HG03378 (cell line): ENCODE results near the gene KAT14.
"Not testable (repeated sequence)": the region's sequence is repeated elsewhere in the genome, so short reads cannot be mapped to it uniquely, and the experiment has no call there.

ENCODE experiments used
- ATAC-seq: cut with Tn5 transposase; IDR thresholded peaks from one replicate; pipeline ENCODE4 v1.9.1; 2021; ENCODE audit warnings: mild to moderate bottlenecking, moderate library complexity; ENCODE audit not compliant: unreplicated experiment

Gene KAT14

DNA sequence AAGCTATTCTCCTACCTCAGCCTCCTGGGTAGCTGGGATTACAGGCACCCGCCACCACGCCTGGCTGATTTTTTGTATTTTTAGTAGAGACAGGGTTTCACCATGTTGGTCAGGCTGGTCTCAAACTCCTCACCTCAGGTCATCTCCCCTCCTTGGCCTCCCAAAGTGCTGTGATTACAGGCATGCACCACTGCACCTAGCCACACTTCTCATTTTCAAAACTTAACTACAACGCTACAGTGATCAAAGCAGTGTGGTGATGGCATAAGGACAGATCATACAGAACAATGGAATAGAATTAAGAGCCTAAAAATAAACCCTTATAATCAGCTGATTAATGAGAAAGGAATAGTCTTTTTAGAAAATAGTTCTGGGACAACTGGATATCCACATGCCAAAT is 66.0 kb downstream of the KAT14 start:
- ATAC-seq, result not testable (repeated sequence)

DNA sequence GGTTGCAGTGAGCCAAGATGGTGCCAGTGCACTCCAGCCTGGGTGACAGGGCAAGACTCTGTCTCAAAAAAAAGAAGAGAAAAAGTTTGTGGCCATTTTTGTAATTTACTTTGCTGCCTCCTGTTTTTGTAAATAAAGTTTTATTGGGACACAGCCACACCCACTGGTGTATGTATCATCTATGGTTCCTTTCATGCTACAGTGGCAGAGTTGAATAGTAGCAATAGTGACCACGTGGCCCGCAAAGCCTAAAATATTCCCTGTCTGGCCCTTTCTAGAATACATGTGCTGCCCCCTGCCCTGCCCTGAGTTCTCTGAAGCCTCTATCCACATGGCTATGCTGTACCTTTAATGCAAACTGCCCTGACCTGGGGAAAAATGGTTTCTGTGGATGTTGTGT is 75.3 kb downstream of the KAT14 start:
- ATAC-seq, result no peak

DNA sequence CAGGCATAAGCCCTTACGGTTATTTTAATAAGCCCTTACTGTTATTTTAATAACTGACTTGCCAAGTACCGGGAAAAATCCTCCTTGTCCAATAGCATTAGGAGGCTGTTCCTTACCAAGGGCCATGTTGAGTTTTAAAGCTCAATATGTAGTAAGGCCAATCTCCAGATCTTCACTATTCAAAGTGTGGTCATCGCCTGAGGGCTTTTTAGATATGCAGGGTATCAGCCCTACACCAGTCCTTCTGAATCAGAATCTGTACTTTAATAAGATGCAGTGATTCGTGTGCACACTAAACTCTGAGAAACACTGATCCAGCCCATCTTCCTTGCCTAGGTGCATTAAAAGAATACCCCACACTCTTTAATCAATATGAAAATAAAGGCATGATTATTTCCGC is 77.9 kb downstream of the KAT14 start:
- ATAC-seq, result no peak

DNA sequence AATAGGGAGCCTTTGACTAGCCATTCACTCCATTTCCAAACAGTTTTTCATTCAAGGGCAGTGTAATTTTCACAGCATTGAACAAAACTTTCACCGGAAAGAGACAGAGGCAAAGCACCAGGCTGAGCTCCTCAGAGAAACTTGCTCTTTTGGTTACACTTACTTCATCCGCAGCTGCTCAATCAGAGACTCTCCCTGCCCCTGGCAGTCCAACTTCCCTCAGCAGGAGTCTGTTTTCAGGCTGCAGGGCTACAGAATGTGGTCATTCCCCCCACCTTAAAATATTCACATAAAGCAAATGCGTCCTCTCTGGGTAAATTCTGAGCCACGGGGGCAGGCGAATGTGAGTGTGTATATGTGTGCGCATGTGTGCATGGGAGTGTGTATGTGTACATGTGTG is 80.6 kb downstream of the KAT14 start:
- ATAC-seq, result no peak

DNA sequence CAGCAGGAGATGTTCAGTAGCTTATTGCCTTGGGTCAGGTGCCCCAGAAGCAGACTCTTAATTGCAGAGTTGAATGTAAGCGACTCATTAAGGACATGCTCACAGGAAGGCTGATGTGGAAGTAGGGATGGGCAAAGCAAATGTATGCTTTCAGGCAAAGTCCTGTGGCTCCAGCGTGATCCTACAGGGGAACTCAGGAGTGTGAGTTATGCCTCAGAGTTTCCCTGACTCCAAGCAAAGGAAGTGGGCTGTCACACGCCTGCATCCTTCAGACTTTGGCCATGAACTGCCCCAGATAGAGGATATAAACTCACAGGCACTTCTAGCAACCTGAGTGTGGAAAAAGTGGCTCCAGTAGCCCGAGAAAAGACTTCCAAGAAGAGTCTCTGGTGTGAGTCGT is 85.7 kb downstream of the KAT14 start:
- ATAC-seq, result no peak

DNA sequence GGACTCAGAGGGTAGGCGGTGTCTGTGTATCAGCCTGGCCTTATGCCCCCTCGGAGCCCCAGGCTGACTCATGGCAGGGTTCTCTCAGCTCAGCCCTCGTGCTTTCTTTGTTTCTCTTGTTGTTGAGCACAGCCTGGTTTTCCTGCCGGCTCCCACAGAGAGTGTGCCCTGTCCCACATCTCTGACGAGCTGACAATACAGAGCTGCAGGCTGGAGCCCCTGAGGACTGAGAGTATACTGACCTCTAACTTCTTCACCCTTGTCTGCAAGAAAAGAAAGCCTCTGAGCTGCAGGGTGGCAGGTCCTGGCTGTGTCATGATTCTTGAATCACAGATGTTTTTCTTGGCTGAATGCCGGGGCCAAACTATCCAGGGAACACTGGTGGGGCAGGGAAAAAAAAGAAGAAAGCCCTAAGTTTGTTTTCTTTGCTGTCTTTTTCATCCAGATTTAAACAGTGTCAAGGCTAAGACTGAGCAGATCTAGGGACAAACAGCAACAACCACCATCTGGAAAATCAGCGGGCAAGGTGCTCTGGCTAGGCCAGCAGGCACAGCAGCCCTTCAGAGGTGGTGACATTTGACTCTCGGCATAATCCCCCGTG is 87.4 kb downstream of the KAT14 start:
- no peak for ATAC-seq

DNA sequence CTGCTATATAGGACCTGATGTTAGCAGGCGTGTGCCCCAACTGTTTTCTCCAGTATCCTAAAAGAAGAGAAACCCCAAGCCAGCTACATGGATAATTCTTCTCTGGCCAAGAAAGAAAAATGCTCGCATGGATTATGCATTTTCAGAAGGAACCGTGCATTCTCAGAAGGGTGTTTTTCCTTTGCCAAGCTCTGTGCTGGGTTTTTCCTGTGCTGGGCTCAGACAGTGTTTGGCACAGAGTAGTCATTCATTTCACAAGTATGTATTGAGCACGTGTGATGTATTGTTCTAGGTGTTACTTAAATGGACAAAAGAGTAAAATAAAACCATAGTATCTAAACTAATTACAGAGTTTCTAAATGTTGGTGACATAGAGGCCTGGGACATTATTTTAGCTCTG is 88.0 kb downstream of the KAT14 start:
- ATAC-seq, result no peak

DNA sequence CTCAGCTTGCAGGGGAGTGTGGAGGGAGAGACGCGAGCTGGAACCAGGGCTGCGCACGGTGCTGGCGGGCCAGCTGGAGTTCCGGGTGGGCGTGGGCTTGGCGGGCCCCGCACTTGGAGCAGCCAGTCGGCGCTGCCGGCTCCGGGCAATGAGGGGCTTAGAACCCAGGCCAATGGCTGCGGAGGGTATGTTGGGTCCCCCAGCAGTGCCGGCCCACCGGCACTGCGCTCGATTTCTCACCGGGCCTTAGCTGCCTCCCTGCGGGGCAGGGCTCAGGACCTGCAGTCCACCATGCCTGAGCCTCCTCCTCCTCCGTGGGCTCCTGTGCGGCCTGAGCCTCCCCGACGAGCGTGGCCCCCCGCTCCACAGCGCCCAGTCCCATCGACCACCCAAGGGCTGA is 89.1 kb downstream of the KAT14 start:
- ATAC-seq, result not testable (repeated sequence)

DNA sequence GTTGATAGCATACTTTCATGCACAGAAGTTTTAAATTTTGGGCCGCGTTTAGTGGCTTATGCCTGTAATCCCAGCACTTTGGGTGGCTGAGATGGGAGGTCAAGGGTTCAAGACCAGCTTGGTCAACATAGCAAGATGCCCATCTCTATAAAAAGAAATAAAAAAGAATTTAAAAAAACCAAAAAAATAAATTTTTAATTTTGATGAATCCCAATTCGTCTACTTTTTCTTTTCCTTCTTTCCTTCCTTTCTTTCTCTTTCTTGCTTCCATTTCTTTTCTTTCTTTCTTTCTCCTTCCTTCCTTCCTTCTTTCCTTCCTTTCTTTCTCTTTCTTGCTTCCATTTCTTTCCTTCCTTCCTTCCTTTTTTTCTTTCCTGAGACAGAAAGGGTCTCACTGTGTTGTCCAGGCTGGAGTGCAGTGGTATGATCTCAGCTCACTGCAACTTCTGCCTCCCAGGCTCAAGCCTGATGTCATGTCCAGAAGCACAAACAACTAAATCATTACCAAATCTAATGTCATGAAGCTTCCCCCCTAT is 95.8 kb downstream of the KAT14 start:
- no peak for ATAC-seq
